Upper lobe of right lung (tissue), 1 donor: ENCODE measurements around the gene LPCAT1. TPM values are rescaled to one million over a fixed set of nuclear protein-coding genes. Genes with fewer than 3 reads are reported as not detected.

Source experiments
- ATAC-seq: fragments of 200-7000 bp; cut with Tn5 transposase; one replicate; pipeline ENCODE4 v1.9.1; 2020; ENCODE audit warnings: mild to moderate bottlenecking, moderate library complexity
- DNase-seq: peaks from one replicate; pipeline ENCODE4 v3.0.0-alpha.2; 2020
- H3K27ac ChIP-seq: fragments of 200-600 bp; one replicate; pipeline ENCODE4 v1.8.0; 2022
- H3K27me3 ChIP-seq: fragments of 200-600 bp; one replicate; pipeline ENCODE4 v1.8.0; 2022; ENCODE audit warnings: mild to moderate bottlenecking
- H3K36me3 ChIP-seq: fragments of 200-600 bp; one replicate; pipeline ENCODE4 v1.8.0; 2022
- H3K4me1 ChIP-seq: fragments of 200-600 bp; one replicate; pipeline ENCODE4 v1.8.0; 2022
- H3K4me3 ChIP-seq: fragments of 200-600 bp; one replicate; pipeline ENCODE4 v1.8.0; 2022; ENCODE audit warnings: mild to moderate bottlenecking
- H3K9me3 ChIP-seq: fragments of 200-600 bp; one replicate; pipeline ENCODE4 v1.8.0; 2022
- intact Hi-C: fragments of 100-400 bp; cut with DNase I; formaldehyde crosslinking; loops from one replicate; pipeline ENCODE4 v1.11.0; 2022
- total RNA-seq: library from RNA; stranded (reverse); fragmentation: NEBNext Ultra II Directional; extraction: Animal tissue kit (Norgen Biotek cat#: 25700); gene quantifications from one replicate; pipeline ENCODE4 v1.2.1, GENCODE V29; 2021
- TF ChIP-seq, protein P1 (sequence below): fragments of 200-600 bp; IDR thresholded peaks from one replicate; pipeline ENCODE4 v1.8.0; 2022; ENCODE audit warnings: antibody characterized with exemption
- donor health status: DM: no; HTN: yes; CAD: no; lungs with severe emphysema.

LPCAT1 gene
- total RNA-seq, 1 donor from 2014 or later = 690 TPM

DNA sequence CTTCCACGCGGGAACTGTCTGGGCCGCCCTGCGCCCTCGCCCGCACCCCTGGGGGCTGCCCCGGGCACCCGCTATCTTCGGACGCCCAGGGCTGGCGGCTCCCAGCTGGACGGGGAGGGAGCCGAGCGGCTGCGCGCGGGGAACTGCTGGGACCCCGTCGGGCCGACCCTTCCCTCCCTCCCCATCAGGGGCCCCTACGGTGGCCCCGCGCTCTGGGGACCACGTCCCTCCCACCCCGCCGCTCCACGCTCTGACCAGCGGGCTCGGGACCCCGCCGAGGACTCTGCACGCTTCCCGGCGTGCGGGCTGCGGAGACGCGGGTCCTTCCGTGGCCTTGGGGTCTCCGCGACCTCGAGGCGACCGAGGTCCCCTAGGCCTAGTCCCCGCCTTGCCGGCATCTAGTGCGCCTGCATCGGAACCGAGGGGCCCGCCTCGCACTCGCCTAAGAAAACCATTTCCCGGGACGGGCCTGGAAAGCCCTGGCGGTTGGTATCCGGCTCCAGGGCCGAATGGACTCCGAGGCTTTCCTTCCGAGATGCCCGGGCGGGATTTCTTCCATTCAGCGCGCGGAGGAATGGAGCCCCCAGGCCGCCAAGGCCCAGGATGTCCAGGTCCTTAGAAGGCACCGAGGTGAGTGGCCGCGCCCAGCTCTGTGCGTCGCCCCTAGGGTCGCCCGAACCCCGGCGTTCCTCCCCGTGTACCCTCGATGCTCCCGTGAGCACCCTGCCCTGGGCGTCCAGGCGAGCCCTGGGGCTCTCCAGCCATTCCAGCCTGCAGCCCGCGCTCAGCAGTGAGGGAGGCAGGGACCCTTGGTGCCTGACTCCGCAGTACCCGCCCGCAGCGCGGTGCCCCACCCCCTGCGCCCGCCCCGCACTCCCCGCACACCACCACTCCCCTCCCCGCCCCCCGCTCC, 77.8 kb downstream of the LPCAT1 start:
- Histone ChIP-seq H3K4me3 (no peak overlapping the region), H3K4me1 (peaks cover 9% of the 10 kb centered on the region), H3K27ac (no peak overlapping the region), H3K36me3 (no peaks in the 10 kb centered on the region), H3K27me3 (peaks cover 63% of the 10 kb centered on the region), H3K9me3 (no peaks in the 10 kb centered on the region)
- ATAC-seq (peak; percentile 4), DNase-seq (peak; percentile 54)
- TF ChIP-seq, protein P1, sequence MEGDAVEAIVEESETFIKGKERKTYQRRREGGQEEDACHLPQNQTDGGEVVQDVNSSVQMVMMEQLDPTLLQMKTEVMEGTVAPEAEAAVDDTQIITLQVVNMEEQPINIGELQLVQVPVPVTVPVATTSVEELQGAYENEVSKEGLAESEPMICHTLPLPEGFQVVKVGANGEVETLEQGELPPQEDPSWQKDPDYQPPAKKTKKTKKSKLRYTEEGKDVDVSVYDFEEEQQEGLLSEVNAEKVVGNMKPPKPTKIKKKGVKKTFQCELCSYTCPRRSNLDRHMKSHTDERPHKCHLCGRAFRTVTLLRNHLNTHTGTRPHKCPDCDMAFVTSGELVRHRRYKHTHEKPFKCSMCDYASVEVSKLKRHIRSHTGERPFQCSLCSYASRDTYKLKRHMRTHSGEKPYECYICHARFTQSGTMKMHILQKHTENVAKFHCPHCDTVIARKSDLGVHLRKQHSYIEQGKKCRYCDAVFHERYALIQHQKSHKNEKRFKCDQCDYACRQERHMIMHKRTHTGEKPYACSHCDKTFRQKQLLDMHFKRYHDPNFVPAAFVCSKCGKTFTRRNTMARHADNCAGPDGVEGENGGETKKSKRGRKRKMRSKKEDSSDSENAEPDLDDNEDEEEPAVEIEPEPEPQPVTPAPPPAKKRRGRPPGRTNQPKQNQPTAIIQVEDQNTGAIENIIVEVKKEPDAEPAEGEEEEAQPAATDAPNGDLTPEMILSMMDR = no peak
- intact Hi-C loops = no loop called here

DNA sequence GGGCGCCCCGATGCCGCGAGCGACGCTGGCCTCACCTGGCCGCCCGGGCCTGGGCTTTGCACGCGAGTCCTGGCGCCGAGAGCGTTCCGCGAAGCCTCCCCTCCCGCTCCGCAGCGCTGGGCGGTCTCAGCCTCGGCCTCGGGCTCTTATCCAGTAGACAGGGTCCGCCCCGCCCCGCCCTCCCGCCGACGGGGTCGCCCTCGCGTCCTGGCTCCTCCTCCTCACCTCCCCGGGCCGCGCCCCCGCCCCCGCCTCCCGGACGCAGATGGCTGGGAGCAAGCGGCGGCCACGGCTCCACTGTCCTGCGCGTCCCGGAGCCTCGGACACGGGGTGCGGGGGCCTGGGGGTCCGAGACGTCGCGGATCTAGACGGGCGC, 78.5 kb downstream of the LPCAT1 start, which contains the start of gene SLC6A3:
Gene SLC6A3, minus strand, starts transcription at position 128 of the 376 bp plus-strand sequence. CDS start 2,243 bp downstream, outside the sequence.
- Histone ChIP-seq H3K27me3 (peaks cover 65% of the 10 kb centered on the region), H3K27ac (no peak within 1 kb of the TSS), H3K4me3 (no peak within 1 kb of the TSS), H3K4me1 (peaks cover 9% of the 10 kb centered on the region), H3K9me3 (no peaks in the 10 kb centered on the region), H3K36me3 (no peaks in the 10 kb centered on the region)
- peak; percentile 15 for ATAC-seq
- peak; percentile 65 for DNase-seq
- TF ChIP-seq, protein P1 = no peak
- intact Hi-C loops = no loop called here

DNA sequence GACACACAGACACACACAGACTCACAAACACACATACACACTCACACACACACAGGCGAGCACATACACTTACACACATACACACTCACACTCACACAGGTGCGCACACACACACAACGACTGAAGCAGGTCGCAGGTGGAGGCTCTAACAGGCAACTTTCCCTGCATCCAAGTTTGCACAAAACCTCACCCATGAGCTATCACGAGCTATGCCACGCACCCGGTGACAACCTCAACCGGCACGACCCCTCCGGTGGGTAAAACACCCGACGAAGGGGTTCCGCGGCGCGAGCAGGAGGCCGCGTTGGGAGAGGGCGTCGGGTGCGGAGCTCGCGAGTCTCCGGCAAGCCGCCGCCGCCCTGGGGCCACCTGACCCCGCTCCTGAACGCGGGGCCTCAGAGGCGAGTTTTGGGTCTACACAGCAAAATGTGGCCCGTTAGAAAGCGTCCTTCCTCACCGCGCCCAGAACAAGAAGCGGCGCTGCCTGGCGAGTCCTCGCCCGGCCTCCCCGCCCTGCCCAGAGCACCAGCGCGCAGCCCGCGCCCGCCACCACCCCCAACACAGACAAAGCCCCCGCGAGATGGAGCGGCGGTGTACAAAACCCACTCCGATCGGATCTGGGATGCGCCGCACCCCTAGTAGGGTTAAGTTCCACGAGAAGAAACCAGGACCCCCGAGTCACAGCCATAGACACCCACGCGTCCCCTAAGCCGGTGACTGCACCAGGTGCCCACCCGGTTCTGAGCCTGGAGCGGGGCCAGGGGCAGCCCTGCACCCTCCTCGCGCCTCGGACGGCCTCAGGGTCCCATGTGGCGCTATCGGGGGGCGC, 79.2 kb downstream of the LPCAT1 start:
- ATAC-seq = no peak
- H3K4me3 ChIP-seq = no peak overlapping the region
- TF ChIP-seq, protein P1 = no peak
- no peaks in the 10 kb centered on the region for H3K9me3 ChIP-seq
- H3K27ac ChIP-seq = no peak overlapping the region
- intact Hi-C loops = no loop called here
- H3K4me1 ChIP-seq = peaks cover 9% of the 10 kb centered on the region
- H3K27me3 ChIP-seq = peaks cover 69% of the 10 kb centered on the region
- no peak for DNase-seq
- H3K36me3 ChIP-seq = no peaks in the 10 kb centered on the region

DNA sequence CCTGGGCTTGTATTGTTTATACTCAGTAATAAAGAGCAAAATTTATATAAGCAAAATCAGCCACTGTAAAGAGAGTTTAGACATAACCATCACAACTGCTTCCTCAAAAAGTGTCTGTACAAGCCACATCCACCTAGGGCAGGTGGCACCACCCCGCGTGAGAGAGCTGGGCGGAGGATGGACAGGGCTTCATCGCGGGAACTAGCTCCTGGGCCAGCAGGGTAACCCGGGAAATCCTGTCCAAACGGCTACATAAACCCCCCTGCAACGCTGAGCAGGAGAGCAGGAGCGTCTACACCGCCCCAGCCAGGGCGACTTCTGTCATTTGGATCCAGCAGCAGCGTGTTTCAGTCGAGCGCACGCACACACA, 79.8 kb downstream of the LPCAT1 start:
- intact Hi-C loops = no loop called here
- H3K4me3 ChIP-seq = no peak overlapping the region
- peaks cover 73% of the 10 kb centered on the region for H3K27me3 ChIP-seq
- no peaks in the 10 kb centered on the region for H3K9me3 ChIP-seq
- TF ChIP-seq, protein P1 = no peak
- ATAC-seq = no peak
- DNase-seq = no peak
- H3K36me3 ChIP-seq = no peaks in the 10 kb centered on the region
- H3K27ac ChIP-seq = no peak overlapping the region
- H3K4me1 ChIP-seq = peaks cover 9% of the 10 kb centered on the region

DNA sequence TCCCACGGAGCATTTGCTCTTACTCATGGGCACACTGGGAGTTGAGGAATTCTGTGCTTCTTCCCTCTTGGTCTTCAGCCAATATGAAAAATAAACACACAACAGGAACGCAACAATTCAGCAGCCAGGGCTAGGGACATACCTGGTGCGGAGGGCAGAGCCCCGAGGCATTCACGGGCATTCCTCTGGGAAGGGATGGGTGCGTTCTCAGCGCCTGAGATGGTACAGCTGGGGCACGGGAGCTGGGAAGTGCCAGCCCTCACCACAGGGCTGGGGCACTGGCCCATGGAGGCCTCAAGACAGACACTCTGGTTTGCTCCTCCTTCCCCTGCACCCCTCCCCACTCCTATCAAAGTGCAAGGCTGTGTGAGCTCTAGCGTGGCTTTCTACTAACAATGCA, 80.6 kb downstream of the LPCAT1 start:
- Histone ChIP-seq H3K4me3 (no peak overlapping the region), H3K27ac (no peak overlapping the region), H3K36me3 (no peaks in the 10 kb centered on the region), H3K27me3 (peaks cover 73% of the 10 kb centered on the region), H3K9me3 (no peaks in the 10 kb centered on the region), H3K4me1 (peaks cover 9% of the 10 kb centered on the region)
- TF ChIP-seq, protein P1 = no peak
- intact Hi-C loops = no loop called here
- ATAC-seq = no peak
- DNase-seq = no peak
